Measurements from ENCODE around the gene TAOK3. TPM values are rescaled to one million over a fixed set of nuclear protein-coding genes. Genes with fewer than 3 reads are reported as not detected.

TAOK3 gene
- total and polyA plus RNA-seq, 2 of the 8 experiments (the other 6 are each of a cell fraction or from before 2014, with no cell fraction given) = 5.2 to 9.3 TPM

DNA sequence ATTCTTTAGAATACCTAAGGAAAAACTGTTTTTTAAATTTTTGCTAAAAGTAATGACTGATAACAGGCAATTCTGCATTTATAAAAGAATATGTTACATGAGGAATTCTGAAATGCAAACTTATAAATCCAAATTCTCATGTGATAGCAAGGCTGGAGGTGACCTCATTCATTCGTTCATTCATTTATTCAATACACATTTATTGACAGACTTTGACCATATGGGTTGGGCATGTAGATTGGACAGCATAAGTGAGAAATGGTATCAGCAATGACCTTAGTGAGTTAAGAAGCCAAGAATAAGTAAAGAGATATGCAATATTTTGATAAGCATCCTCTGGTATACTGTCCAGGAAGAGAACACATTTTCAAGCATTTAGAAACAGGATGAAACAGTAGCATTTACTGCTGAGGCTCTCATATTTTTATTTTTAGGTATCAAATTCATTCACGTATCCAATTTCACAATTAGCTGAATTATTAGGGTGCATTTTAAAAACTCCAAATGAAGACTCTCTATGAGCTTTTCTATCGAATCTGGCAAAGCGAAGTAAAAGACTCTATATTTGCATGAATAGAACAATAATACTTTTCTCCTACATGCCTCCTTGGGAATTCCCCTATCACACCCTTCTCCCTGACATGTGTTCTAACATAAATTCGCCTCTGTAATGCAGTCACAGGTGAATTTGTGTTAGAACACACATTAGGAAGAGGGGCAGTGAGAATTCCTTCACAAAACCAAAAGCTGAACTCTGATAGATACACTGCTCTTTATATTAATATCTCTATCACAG is 186.9 kb downstream of the TAOK3 start (continued):
- TF ChIP-seq NANOG (IDR thresholded peaks at IDR 0.05; ENCODE audit: insufficient read depth, low read depth, low read length, poor library complexity, severe bottlenecking) (no peak), ASH2L (IDR thresholded peaks at IDR 0.05; ENCODE audit: low read length) (no peak), BACH1 (IDR thresholded peaks at IDR 0.05; ENCODE audit: low read length) (no peak), RFX5 (IDR thresholded peaks at IDR 0.05; ENCODE audit: borderline replicate concordance, low read depth, low read length) (no peak)
- TF ChIP-seq, protein P1, sequence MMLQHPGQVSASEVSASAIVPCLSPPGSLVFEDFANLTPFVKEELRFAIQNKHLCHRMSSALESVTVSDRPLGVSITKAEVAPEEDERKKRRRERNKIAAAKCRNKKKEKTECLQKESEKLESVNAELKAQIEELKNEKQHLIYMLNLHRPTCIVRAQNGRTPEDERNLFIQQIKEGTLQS (IDR thresholded peaks at IDR 0.05; ENCODE audit: insufficient read depth, low read depth, low read length) = no peak
